Activated T-cell treated with anti-CD3 and anti-CD28 coated beads for 24 hours (primary cell): ENCODE data around the gene MAP2K2.
"Not testable (repeated sequence)": the region's sequence is repeated elsewhere in the genome, so short reads cannot be mapped to it uniquely, and the experiment has no call there.

Source experiments
- DNase-seq: peaks from one replicate; pipeline ENCODE4 v3.0.0-alpha.2; 2020; ENCODE audit warnings: low read depth

MAP2K2 gene

GRCh38 chr19:4130744-4131438 is 7.0 kb upstream of the MAP2K2 start:
- no peak for DNase-seq

GRCh38 chr19:4129050-4129449 is 5.1 kb upstream of the MAP2K2 start:
- not testable (repeated sequence) for DNase-seq

DNA sequence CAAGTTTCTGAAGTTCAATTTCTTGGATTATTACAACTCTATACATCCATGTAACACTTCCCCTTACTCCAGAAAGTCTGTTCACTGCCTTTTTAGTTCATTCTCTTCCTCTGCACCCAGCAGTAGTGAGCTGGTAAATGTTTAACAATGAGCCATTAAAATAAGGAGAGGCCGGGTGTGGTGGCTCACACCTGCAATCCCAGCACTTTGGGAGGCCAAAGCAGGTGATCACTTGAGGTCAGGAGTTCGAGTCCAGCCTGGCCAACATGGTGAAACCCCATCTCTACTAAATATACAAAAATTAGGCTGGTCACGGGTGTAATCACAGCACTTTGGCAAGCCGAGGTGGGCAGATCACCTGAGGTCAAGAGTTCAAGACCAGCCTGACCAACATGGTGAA is 3.4 kb upstream of the MAP2K2 start:
- DNase-seq: not testable (repeated sequence)

- DNase-seq: no peak
These were observed 716 bp upstream of the MAP2K2 start for GRCh38 chr19:4124638-4125037.

DNA sequence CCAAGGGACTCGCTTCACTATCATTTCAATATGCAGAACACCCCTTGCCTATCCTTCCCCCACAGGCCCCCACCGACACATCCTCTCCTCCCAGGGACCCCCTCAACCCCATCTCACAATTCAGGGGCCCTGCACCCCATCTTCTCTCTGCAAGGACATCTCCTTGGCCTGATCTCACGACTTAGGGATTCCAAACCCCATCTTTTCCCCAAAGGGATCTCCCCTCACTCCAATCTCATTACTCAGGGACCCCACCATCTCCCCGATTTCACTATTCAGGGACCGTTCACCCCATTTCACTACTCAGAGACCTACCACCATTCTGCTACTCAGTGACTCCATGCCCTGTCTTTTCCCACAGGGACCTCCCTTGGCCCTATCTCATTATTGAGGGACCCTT is 1.4 kb downstream of the MAP2K2 start:
- no peak for DNase-seq

DNA sequence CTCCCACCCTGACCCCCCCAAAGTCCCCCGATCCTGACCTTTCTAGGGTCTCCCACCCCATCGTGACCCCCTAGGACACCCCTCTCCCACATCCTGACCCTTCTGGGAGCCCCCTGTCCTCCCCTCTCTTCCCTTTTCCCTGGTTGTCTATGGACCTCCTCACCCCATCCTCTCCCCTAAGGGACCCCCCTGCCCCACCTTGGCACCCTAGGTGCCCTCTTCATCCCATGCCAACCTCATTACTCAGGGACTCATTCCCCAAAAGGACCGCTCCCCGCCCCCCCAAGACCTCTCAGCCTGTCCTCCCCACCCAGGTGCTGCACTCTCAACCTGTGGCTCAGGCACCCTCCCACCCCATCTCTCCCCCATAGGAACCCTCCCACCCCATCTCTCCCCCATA is 2.1 kb downstream of the MAP2K2 start:
- DNase-seq: no peak

DNA sequence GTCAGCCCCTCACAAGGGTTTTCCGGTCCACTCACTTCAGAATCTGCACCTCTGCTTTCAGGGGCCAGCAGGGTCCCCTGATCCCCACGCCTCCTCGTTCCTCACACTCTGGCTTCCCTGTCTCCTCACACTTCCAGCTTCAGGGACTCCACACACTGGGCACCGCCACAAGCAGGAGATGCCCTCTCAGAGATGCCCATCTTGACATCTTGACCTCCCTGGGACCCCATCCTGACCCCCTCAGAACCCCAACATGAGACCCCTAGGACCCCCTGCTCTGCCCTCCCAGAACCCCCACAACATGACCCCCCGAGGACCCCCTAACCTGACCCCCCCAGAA is 2.7 kb downstream of the MAP2K2 start:
- DNase-seq: no peak

DNA sequence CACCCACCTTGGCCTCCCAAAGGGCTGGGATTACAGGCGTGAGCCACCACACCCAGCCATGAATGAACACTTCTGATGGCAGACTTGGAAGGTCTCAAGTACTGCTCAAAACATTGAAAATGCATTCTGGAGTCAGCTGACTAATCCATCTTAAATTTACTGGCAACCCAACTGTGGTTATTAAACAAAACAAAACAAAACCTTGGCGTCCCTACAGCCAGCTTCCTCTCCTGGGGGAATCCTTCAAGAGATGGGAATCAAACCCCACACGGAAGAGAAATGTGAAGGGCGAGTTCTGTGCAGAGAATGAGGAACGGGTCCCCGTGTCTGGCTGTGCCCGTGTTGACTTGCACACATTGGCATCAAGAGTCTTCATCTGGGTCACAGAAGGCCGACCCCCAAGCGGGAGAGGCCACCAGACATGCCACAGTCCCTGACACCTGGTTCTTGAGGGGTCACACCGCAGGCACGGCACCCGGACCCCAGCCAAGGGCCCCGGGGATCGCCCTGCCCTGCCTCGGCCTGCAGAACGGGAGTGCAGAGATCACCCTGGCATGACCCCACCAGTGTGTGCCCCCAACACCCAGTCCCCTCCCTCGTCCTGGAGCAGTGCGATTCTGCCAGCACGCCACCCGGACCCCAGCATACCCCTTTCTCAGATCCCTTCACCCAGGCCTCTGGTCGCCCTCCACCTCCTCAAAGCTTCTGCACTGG is 3.2 kb downstream of the MAP2K2 start:
- DNase-seq: no peak

DNA sequence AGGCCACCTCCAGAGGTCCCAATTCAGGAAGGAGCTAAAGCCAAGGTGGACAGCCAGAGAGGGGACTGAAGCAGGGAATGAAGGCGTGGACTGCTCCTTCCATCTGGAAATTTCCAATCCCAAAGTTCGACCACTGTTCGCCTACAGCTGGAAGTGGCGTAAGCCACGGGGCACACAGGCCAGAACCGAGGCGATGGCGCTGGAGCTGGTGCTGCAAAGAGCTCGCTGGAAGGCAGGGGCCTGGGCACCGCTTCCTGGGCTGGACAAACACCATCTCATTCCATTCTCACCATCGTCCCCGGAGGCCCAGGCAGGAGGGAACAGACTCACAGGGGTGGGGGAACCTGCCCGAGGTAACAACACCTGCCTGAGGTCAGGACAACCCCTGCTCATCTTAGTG is 4.2 kb downstream of the MAP2K2 start:
- no peak for DNase-seq

DNA sequence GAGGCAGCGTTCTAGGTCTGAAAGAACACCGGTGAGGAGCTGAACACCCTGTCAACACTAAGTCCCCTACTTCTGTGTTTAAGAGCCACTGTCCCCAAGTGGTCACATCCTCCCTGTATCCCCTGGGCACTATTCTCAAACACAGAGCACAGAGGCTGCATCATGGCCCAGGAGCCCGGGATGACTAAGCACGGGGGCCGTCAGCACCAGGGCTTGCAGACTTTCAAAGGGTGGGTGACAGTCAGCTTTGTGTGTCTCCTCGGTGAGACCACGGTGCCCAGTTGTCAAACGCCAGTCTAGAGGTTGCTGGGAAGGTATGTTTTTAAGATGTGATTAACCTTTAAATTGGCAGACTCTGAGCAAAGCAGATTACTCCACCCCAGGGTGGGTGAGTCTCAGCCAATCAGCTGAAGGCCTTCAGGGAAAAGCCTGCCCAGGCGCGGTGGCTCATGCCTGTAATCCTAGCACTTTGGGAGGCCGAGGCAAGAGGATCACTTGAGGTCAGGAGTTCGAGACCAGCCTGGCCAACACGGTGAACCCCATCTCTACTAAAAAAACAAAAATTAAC is 8.0 kb downstream of the MAP2K2 start:
- no peak for DNase-seq

DNA sequence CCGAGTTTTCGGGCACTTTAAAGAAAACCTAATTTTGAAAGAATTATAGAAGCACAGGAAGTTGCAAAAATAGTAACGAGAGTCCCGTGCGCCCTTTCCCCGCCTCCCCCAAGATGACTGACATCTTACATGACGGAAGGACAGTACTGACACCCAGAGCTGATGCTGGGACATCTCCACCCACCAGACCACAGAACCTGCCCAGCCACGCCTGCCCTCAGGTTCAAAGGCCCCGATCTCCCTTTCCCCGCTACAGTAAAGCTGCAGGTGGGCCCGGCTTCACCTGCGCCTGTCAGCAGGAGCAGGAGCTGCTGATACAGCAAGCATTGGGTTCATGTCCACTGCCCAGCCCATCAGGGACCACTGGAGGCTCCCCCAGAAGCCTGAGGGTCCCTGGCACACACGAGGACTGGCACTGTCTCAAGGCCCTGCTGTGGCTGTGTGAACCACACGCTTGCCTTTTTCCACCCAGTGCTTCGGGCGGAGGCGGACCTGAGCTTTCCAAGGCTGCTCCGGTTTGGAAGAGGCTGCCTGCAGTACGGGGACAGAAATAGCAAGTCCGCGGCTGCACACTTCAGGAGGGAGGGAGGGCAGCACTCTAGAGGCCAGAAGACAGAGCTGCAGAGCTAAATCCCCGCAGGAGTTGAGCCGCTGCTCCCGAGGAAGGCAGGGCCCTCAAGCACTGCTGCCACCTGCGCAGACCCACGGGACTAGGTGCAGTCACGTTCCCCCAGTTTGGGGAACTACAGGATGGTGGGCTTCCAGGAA is 8.7 kb downstream of the MAP2K2 start:
- peak; percentile 37 for DNase-seq

DNA sequence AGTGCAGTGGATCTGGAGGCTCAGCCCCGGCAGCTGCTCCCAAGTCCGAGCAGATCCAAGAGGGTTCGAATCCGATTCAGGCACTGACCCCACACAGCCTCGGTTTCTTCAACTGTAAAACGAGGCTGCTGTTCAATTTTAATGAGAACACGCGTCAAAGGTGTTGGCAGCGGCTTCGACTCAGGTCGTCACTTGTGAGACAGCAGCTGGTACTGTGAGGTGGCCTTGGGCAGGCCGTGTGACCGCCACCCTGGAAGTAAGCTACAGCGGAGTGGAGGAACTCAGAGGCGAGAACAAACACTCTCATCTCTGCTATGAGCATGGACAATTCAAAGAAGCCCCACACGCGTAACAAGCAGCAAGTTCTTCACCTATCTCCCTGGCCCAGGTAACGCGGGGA is 9.7 kb downstream of the MAP2K2 start:
- no peak for DNase-seq

- no peak for DNase-seq
These were observed 10.4 kb downstream of the MAP2K2 start for GRCh38 chr19:4113398-4114088.

GRCh38 chr19:4112367-4112766 is 11.6 kb downstream of the MAP2K2 start:
- DNase-seq: no peak

DNA sequence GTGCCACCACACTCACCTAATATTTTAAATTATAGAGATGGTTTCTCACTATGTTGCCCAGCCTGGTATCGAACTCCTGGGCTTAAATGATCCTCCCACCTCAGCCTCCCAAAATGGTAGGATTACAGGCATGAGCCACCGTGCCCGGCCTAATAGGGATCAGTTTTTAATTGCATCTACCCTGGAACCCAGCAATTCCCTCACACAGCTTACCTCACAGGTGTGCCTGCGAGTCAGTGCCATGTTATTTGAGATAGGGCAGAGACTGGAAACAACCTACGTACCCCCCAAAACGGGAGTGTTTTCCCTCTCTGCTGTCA is 14.3 kb downstream of the MAP2K2 start:
- no peak for DNase-seq

DNA sequence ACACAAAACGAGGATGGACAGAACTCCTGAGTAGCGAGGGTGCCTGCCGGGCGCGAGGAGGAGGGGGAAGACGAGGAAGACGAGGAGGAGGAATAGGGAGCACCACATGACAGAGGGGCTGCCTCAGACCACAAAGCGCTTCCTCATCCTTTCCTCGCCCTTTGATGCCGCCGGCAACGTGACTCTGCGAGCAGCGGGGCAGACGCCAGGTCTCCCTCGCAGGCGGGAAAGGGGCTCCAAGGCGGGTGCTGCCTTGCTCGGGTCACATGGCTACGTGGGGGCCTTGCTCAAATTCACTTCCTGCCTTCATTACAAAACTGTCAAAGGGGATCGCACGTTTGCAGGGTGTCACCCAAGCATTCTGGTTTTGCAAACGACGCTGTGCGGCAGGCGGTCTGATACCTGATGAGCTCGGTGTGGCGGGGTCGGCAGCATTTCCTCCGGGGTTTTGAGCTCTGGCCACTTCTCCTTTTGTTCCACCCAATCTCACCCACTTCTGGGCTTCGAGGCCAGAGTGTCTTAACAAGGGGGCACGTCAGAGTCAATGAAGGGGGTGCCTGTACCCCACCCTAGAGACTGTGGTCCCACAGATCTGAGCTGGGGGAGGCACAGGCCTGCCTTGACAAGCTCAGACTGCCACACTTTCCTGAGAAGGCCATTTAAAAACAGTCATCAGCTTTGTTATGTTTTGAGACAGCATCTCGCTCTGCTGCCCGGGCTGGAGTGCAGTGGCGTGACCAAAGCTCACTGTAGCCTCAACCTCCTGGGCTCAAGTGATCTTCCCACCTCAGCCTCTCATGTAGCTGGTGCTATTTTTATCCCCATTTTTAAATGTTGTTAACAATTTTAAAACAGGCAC is 14.9 kb downstream of the MAP2K2 start:
- peak; percentile 43 for DNase-seq

- DNase-seq: no peak
These were observed 20.9 kb downstream of the MAP2K2 start for GRCh38 chr19:4103080-4103433.

- no peak for DNase-seq
These were observed 21.4 kb downstream of the MAP2K2 start for GRCh38 chr19:4102339-4103079.

DNA sequence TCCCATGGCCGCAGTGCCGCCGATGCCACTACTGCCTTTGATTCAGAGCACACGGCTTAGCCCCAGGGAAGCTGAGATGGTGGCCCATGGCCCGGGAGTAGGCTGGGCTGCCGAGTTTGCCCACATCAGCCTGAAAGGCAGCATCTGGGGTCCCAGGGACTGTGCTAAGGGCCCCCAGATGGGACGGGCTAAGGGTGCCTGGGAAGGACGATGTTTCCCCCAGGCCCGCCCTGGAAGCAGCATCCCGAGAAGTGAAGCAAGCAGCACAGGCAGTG is 22.5 kb downstream of the MAP2K2 start:
- no peak for DNase-seq

- no peak for DNase-seq
These were observed 23.1 kb downstream of the MAP2K2 start for GRCh38 chr19:4100647-4101495.
